Subcutaneous abdominal adipose tissue (tissue), 5 donors: ENCODE measurements around the gene NCBP2L.

ENCODE experiments used
- H3K27ac ChIP-seq: one replicate; pipeline ENCODE4 v1.7.0; 2013; ENCODE audit warnings: low read depth, mild to moderate bottlenecking, inconsistent platforms, low read length, moderate library complexity
- H3K27me3 ChIP-seq, 5 donors: one replicate each; pipeline ENCODE4 v1.7.0; 2013; ENCODE audit warnings: low read length in 5 of 5, inconsistent platforms in 1 of 5; ENCODE audit not compliant: control insufficient read depth in 5 of 5, insufficient read depth in 4 of 5
- H3K36me3 ChIP-seq, 5 donors: one replicate each; pipeline ENCODE4 v1.7.0; 2013; ENCODE audit warnings: low read length in 5 of 5; ENCODE audit not compliant: control insufficient read depth in 5 of 5, insufficient read depth in 5 of 5
- H3K4me1 ChIP-seq, 5 donors: one replicate each; pipeline ENCODE4 v1.7.0; 2013; ENCODE audit warnings: low read length in 5 of 5, mild to moderate bottlenecking in 3 of 5, moderate library complexity in 1 of 5; ENCODE audit not compliant: control insufficient read depth in 5 of 5, insufficient read depth in 5 of 5
- H3K4me3 ChIP-seq, 5 donors: one replicate each; pipeline ENCODE4 v1.7.0; 2013; ENCODE audit warnings: low read length in 5 of 5, low read depth in 1 of 5
- H3K9ac ChIP-seq, 5 donors: one replicate each; pipeline ENCODE4 v1.7.0; 2013; ENCODE audit warnings: low read length in 5 of 5, mild to moderate bottlenecking in 4 of 5, moderate library complexity in 3 of 5
- H3K9me3 ChIP-seq, 5 donors: one replicate each; pipeline ENCODE4 v1.7.0; 2013; ENCODE audit warnings: low read length in 5 of 5; ENCODE audit not compliant: control insufficient read depth in 5 of 5
- donor health status: healthy.
- donor health status: healthy.
- donor health status: healthy.
- donor health status: healthy.
- donor health status: healthy.

Gene NCBP2L

GRCh38 chrX:107842715-107843400 is 65.3 kb downstream of the NCBP2L start:
- Histone ChIP-seq H3K9ac (no peak overlapping the region), H3K9me3 (no peaks in the 10 kb centered on the region), H3K27me3 (peaks cover 0 to 15% (median 9%) of the 10 kb centered on the region in 5 donors), H3K36me3 (peaks cover 3 to 11% (median 8%) of the 10 kb centered on the region in 5 donors), H3K27ac (no peak overlapping the region), H3K4me3 (no peak overlapping the region), H3K4me1 (peaks cover 0 to 17% (median 12%) of the 10 kb centered on the region in 5 donors)
